Parathyroid adenoma (tissue), 2 donors: ENCODE results near the gene GALNT9.

Experiments
- H2AFZ ChIP-seq: fragments of 300-600 bp; sonication (generic); one replicate; pipeline ENCODE4 v1.7.0; 2017; ENCODE audit warnings: antibody characterized with exemption, mild to moderate bottlenecking
- H3K27ac ChIP-seq: fragments of 300-600 bp; sonication (generic); one replicate; pipeline ENCODE4 v1.7.0; 2017
- H3K27me3 ChIP-seq: fragments of 300-600 bp; sonication (generic); one replicate; pipeline ENCODE4 v1.7.0; 2017; ENCODE audit warnings: low read length; ENCODE audit not compliant: control insufficient read depth, insufficient read depth
- H3K36me3 ChIP-seq: fragments of 300-600 bp; sonication (generic); one replicate; pipeline ENCODE4 v1.7.0; 2017; ENCODE audit warnings: low read length; ENCODE audit not compliant: control insufficient read depth, insufficient read depth
- H3K4me1 ChIP-seq: fragments of 300-600 bp; sonication (generic); one replicate; pipeline ENCODE4 v1.7.0; 2017; ENCODE audit warnings: control low read depth
- H3K4me2 ChIP-seq: fragments of 300-600 bp; sonication (generic); one replicate; pipeline ENCODE4 v1.7.0; 2017; ENCODE audit warnings: low read length
- H3K4me3 ChIP-seq: fragments of 300-600 bp; sonication (generic); one replicate; pipeline ENCODE4 v1.7.0; 2017; ENCODE audit warnings: low read depth, low read length
- H3K79me2 ChIP-seq: fragments of 300-600 bp; sonication (generic); one replicate; pipeline ENCODE4 v1.7.0; 2017; ENCODE audit warnings: control low read depth
- H3K9ac ChIP-seq: fragments of 300-600 bp; sonication (generic); one replicate; pipeline ENCODE4 v1.7.0; 2017; ENCODE audit warnings: mild to moderate bottlenecking
- H3K9me3 ChIP-seq: fragments of 300-600 bp; sonication (generic); one replicate; pipeline ENCODE4 v1.7.0; 2017; ENCODE audit warnings: low read length; ENCODE audit not compliant: control insufficient read depth
- TF ChIP-seq, protein P1 (sequence below): fragments of 300-600 bp; sonication (generic); IDR thresholded peaks from one replicate; pipeline ENCODE4 v1.7.0; 2017; ENCODE audit warnings: antibody characterized with exemption, mild to moderate bottlenecking
- donor health status: primary hyperparathyroidism.

The GALNT9 gene

GRCh38 chr12:132270969-132271754, 58.2 kb downstream of the GALNT9 start:
- H3K9ac ChIP-seq: no peak overlapping the region
- no peaks in the 10 kb centered on the region for H3K27me3 ChIP-seq
- H3K27ac ChIP-seq: no peak overlapping the region
- H3K4me1 ChIP-seq: peaks cover 6% of the 10 kb centered on the region
- no peak overlapping the region for H3K4me3 ChIP-seq
- no peaks in the 10 kb centered on the region for H3K9me3 ChIP-seq
- H3K79me2 ChIP-seq: no peaks in the 10 kb centered on the region
- TF ChIP-seq, protein P1, sequence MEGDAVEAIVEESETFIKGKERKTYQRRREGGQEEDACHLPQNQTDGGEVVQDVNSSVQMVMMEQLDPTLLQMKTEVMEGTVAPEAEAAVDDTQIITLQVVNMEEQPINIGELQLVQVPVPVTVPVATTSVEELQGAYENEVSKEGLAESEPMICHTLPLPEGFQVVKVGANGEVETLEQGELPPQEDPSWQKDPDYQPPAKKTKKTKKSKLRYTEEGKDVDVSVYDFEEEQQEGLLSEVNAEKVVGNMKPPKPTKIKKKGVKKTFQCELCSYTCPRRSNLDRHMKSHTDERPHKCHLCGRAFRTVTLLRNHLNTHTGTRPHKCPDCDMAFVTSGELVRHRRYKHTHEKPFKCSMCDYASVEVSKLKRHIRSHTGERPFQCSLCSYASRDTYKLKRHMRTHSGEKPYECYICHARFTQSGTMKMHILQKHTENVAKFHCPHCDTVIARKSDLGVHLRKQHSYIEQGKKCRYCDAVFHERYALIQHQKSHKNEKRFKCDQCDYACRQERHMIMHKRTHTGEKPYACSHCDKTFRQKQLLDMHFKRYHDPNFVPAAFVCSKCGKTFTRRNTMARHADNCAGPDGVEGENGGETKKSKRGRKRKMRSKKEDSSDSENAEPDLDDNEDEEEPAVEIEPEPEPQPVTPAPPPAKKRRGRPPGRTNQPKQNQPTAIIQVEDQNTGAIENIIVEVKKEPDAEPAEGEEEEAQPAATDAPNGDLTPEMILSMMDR: no peak
- H2AFZ ChIP-seq: no peak overlapping the region
- no peak overlapping the region for H3K4me2 ChIP-seq
- H3K36me3 ChIP-seq: no peaks in the 10 kb centered on the region

- Histone ChIP-seq H3K79me2 (no peaks in the 10 kb centered on the region), H2AFZ (no peak overlapping the region), H3K27me3 (no peaks in the 10 kb centered on the region), H3K4me1 (peaks cover 6% of the 10 kb centered on the region), H3K9me3 (no peaks in the 10 kb centered on the region), H3K36me3 (no peaks in the 10 kb centered on the region), H3K9ac (no peak overlapping the region), H3K4me2 (no peak overlapping the region), H3K27ac (no peak overlapping the region), H3K4me3 (no peak overlapping the region)
- TF ChIP-seq, protein P1: no peak
Measured at GRCh38 chr12:132270516-132270915, 58.9 kb downstream of the GALNT9 start.

DNA sequence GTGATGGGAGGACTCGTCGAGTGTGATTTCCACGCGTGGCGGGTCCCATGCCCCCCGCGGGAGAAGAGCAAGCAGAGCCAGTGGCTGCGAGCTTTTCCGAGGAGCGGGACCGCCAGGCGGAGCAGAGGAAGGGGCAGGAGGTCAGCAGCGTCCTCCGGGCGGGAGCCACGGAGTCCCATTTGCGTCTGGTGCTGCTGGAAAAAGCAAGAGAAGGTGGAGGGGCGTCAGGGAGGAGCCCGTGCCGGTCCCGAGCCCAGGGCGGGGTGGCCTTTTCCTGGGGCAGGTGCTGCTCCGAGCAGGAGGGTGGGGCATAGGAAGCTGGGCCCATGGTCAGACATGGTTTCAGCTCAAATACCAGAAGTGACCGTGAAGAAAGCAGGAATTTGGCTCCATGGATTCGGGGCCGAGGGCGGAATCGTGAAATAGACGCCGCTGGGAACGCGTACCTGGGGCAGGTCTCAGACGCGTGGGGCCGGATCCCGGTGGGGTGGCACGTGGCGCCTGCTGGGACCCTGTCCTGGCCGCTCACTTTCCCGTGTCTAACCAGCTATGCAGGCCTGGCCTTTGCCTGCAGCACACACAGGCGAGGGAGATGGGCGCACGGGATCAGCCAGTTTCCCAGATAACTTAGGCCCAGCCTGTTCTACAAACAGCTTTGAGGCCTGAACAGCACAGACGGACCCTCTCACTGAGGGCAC, 60.0 kb downstream of the GALNT9 start:
- no peak overlapping the region for H3K4me3 ChIP-seq
- H3K27me3 ChIP-seq: no peaks in the 10 kb centered on the region
- no peaks in the 10 kb centered on the region for H3K79me2 ChIP-seq
- no peaks in the 10 kb centered on the region for H3K4me1 ChIP-seq
- TF ChIP-seq, protein P1: no peak
- no peak overlapping the region for H3K9ac ChIP-seq
- H3K4me2 ChIP-seq: no peak overlapping the region
- H2AFZ ChIP-seq: no peak overlapping the region
- H3K27ac ChIP-seq: no peak overlapping the region
- H3K9me3 ChIP-seq: no peaks in the 10 kb centered on the region
- no peaks in the 10 kb centered on the region for H3K36me3 ChIP-seq

GRCh38 chr12:132268674-132269073, 60.7 kb downstream of the GALNT9 start:
- TF ChIP-seq, protein P1: no peak
- H3K4me2 ChIP-seq: no peak overlapping the region
- no peak overlapping the region for H3K4me3 ChIP-seq
- H3K27me3 ChIP-seq: no peaks in the 10 kb centered on the region
- no peaks in the 10 kb centered on the region for H3K36me3 ChIP-seq
- no peaks in the 10 kb centered on the region for H3K79me2 ChIP-seq
- no peak overlapping the region for H2AFZ ChIP-seq
- H3K9me3 ChIP-seq: no peaks in the 10 kb centered on the region
- no peak overlapping the region for H3K9ac ChIP-seq
- H3K4me1 ChIP-seq: no peaks in the 10 kb centered on the region
- no peak overlapping the region for H3K27ac ChIP-seq
